B cell (primary cell): ENCODE measurements around the gene CEMIP2. TPM values are rescaled to one million over a fixed set of nuclear protein-coding genes. Genes with fewer than 3 reads are reported as not detected.

Source experiments
- ATAC-seq: fragments of 200-7000 bp; cut with Tn5 transposase; one replicate; pipeline ENCODE4 v1.10.0; 2021; ENCODE audit warnings: low read depth, mild to moderate bottlenecking, moderate number of reproducible peaks, moderate library complexity
- CTCF ChIA-PET: fragments of 350-600 bp; sonication (Branson Sonifier 250); formaldehyde crosslinking; loops from one replicate; lab custom pipeline; 2021; ENCODE audit warnings: antibody characterized with exemption, inconsistent platforms; lab: Charles Lee
- POLR2A ChIA-PET: fragments of 350-600 bp; sonication (Branson Sonifier 250); formaldehyde crosslinking; loops from one replicate; lab custom pipeline; 2021; ENCODE audit warnings: antibody characterized with exemption; lab: Charles Lee
- DNase-seq: peaks from one replicate; pipeline ENCODE4 v3.0.0; 2013
- H2AFZ ChIP-seq: 2 replicates; pipeline ENCODE4 v1.6.1; 2012; ENCODE audit warnings: mild to moderate bottlenecking, low read depth, low read length; ENCODE audit not compliant: insufficient read depth, poor library complexity, severe bottlenecking
- H3K27ac ChIP-seq, 2 donors: 1 replicate in 1 of 2; 2 replicates in 1 of 2; pipeline ENCODE4 v1.5.1; 2012 to 2013; ENCODE audit warnings: low read length in 2 of 2, mild to moderate bottlenecking in 2 of 2, moderate library complexity in 1 of 2
- H3K27me3 ChIP-seq, 4 experiments: fragments of 200-600 bp in 1 of 4; sonication (generic) in 1 of 4; replicated peaks in 1 of 4; 1 replicate in 2 of 4; 2 replicates in 2 of 4; pipeline versions ENCODE4 v1.6.1 to v1.7.0; 2013 to 2016; ENCODE audit warnings: low read length in 3 of 4, mild to moderate bottlenecking in 2 of 4, mixed read lengths in 1 of 4, moderate library complexity in 1 of 4; ENCODE audit not compliant: insufficient read depth in 4 of 4, control insufficient read depth in 3 of 4; ENCODE audit errors: control extremely low read depth in 1 of 4
- H3K36me3 ChIP-seq, 2 experiments: replicated peaks in 1 of 2; 1 replicate in 1 of 2; 2 replicates in 1 of 2; pipeline versions ENCODE4 v1.6.1 to v1.7.1; 2013; ENCODE audit warnings: low read length in 1 of 2; ENCODE audit not compliant: insufficient read depth in 2 of 2, control insufficient read depth in 1 of 2; ENCODE audit errors: control extremely low read depth in 1 of 2, extremely low read depth in 1 of 2
- H3K4me1 ChIP-seq, 2 donors: fragments of 200-600 bp in 1 of 2; sonication (generic) in 1 of 2; 1 replicate in 1 of 2; 2 replicates in 1 of 2; pipeline versions ENCODE4 v1.5.1 to v1.6.1; 2013 to 2017; ENCODE audit warnings: low read length in 2 of 2; ENCODE audit not compliant: control insufficient read depth in 2 of 2, insufficient read depth in 2 of 2
- H3K4me2 ChIP-seq: replicated peaks from 2 replicates; pipeline ENCODE3; 2012; ENCODE audit warnings: mild to moderate bottlenecking, low read depth, low read length; ENCODE audit not compliant: poor library complexity, severe bottlenecking
- H3K4me3 ChIP-seq, 5 experiments: fragments of 200-600 bp in 1 of 5; sonication (generic) in 1 of 5; 1 replicate in 3 of 5; 2 replicates in 2 of 5; pipeline versions ENCODE4 v1.5.1 to v1.7.0; 2011 to 2016; ENCODE audit warnings: low read length in 4 of 5, mild to moderate bottlenecking in 4 of 5, low read depth in 2 of 5, control low read depth in 1 of 5, moderate library complexity in 1 of 5; ENCODE audit not compliant: insufficient read depth in 1 of 5; ENCODE audit errors: control extremely low read depth in 1 of 5, extremely low read depth in 1 of 5
- H3K79me2 ChIP-seq: fragments of 200-600 bp; sonication (generic); one replicate; pipeline ENCODE4 v1.6.0; 2016; ENCODE audit warnings: low read length; ENCODE audit not compliant: control insufficient read depth, insufficient read depth
- H3K9ac ChIP-seq: fragments of 200-600 bp; sonication (generic); 2 replicates; pipeline ENCODE4 v1.6.1; 2017; ENCODE audit warnings: mild to moderate bottlenecking, low read length, moderate library complexity
- H3K9me3 ChIP-seq, 3 donors: one replicate each; pipeline versions ENCODE4 v1.6.1 to v1.7.1; 2013; ENCODE audit warnings: low read length in 2 of 3; ENCODE audit not compliant: control insufficient read depth in 2 of 3, insufficient read depth in 1 of 3; ENCODE audit errors: control extremely low read depth in 1 of 3
- H4K20me1 ChIP-seq: 2 replicates; pipeline ENCODE4 v1.6.0; 2012; ENCODE audit warnings: mild to moderate bottlenecking, low read length; ENCODE audit not compliant: insufficient read depth, control insufficient read depth, poor library complexity, severe bottlenecking
- H3K27ac Mint-ChIP-seq: one replicate; pipeline ENCODE4 v1.8.0; 2021; ENCODE audit warnings: mixed read lengths
- H3K27me3 Mint-ChIP-seq: one replicate; pipeline ENCODE4 v1.8.0; 2021; ENCODE audit warnings: mixed read lengths
- H3K4me1 Mint-ChIP-seq: one replicate; pipeline ENCODE4 v1.8.0; 2021; ENCODE audit warnings: mixed read lengths
- H3K4me3 Mint-ChIP-seq: one replicate; pipeline ENCODE4 v1.8.0; 2021; ENCODE audit warnings: mixed read lengths
- H3K9me3 Mint-ChIP-seq: one replicate; pipeline ENCODE4 v1.8.0; 2022; ENCODE audit warnings: mixed read lengths; ENCODE audit not compliant: insufficient read depth
- CTCF ChIP-seq: fragments of 200-600 bp; IDR thresholded peaks from one replicate; pipeline ENCODE4 v1.8.0; 2022; ENCODE audit warnings: antibody characterized with exemption, mild to moderate bottlenecking
- EZH2 ChIP-seq: IDR thresholded peaks from 2 replicates; pipeline ENCODE4 v1.6.1; 2012; ENCODE audit warnings: borderline replicate concordance, low read depth, mild to moderate bottlenecking, moderate library complexity, low read length; ENCODE audit not compliant: insufficient read depth, poor library complexity, severe bottlenecking
- WGBS: methylation state at CpG from one replicate; pipeline ENCODE4 v1.1.5; 2013; ENCODE audit warnings: missing lambda C conversion rate; ENCODE audit not compliant: insufficient coverage; 5-methylcytosine and 5-hydroxymethylcytosine counted together
- intact Hi-C: fragments of 100-400 bp; cut with micrococcal nuclease; formaldehyde crosslinking; loops from one replicate; pipeline ENCODE4 v1.10.0; 2022
- polyA plus RNA-seq: library from polyadenylated mRNA; depleted of rRNA; stranded (reverse); fragments of >200 nt; gene quantifications from 2 replicates; pipeline ENCODE4 v1.2.3, GENCODE V29; 2012
- total RNA-seq, 2 donors: library from RNA; stranded (reverse); fragments of 120-200 nt in 1 of 2; gene quantifications; 1 replicate in 1 of 2; 2 replicates in 1 of 2; pipeline versions ENCODE4 v1.2.3 to v1.2.4, GENCODE V29; 2013 to 2022

Gene CEMIP2
- total and polyA plus RNA-seq, 2 donors (not counting 1 experiment from before 2014, with no cell fraction given) = 35.4 to 90.6 TPM

GRCh38 chr9:71760901-71761300 is 7.4 kb downstream of the CEMIP2 start:
- Histone ChIP-seq H3K27me3 (no peaks in the 10 kb centered on the region), H3K36me3 (peaks cover 4 to 8% of the 10 kb centered on the region in 2 experiments), H3K9me3 (no peaks in the 10 kb centered on the region), H3K9ac (no peak overlapping the region), H3K4me1 (peaks cover 48 to 66% of the 10 kb centered on the region in 2 donors), H3K79me2 (peaks cover 97% of the 10 kb centered on the region), H3K27ac (no peak overlapping the region), H4K20me1 (peaks cover 80% of the 10 kb centered on the region), H3K4me2 (peak overlapping the region; percentile 18), H3K4me3 (no peak overlapping the region), H2AFZ (no peak overlapping the region)
- Mint-ChIP-seq H3K4me3 (no peak overlapping the region), H3K27ac (no peak overlapping the region), H3K27me3 (no peaks in the 10 kb centered on the region), H3K9me3 (no peaks in the 10 kb centered on the region), H3K4me1 (peaks cover 78% of the 10 kb centered on the region)
- intact Hi-C loops = no loop called here
- TF ChIP-seq EZH2 (no peak), CTCF (no peak)
- no peak for ATAC-seq
- DNase-seq = no peak
- WGBS = 95% methylated on average over 5 of the region's 5 CpGs
- ChIA-PET POLR2A (no interaction called here), CTCF (interaction anchor here (0.9 to 2.5 kb wide), 9 partner anchors 8 to 278 kb away, joined by 3 to 10 read pairs (median 6); partner anchors contain the start of gene CEMIP2)

- no peak overlapping the region for H3K4me3 ChIP-seq
- Mint-ChIP-seq H3K9me3 (no peaks in the 10 kb centered on the region), H3K27me3 (no peaks in the 10 kb centered on the region), H3K27ac (no peak overlapping the region), H3K4me3 (no peak overlapping the region), H3K4me1 (peaks cover 67% of the 10 kb centered on the region)
- intact Hi-C loops = no loop called here
- CTCF ChIA-PET = interaction anchor here (1.6 kb wide), 1 partner anchor 12 kb away, joined by 3 read pairs; no protein-coding TSS in a partner anchor
- peaks cover 92% of the 10 kb centered on the region for H3K79me2 ChIP-seq
- DNase-seq (no peak), ATAC-seq (no peak)
- peaks cover 4 to 8% of the 10 kb centered on the region in 2 experiments for H3K36me3 ChIP-seq
- no peaks in the 10 kb centered on the region for H3K9me3 ChIP-seq
- H3K27ac ChIP-seq = no peak overlapping the region
- H4K20me1 ChIP-seq = peaks cover 69% of the 10 kb centered on the region
- no peaks in the 10 kb centered on the region for H3K27me3 ChIP-seq
- H3K4me1 ChIP-seq = peaks cover 29 to 45% of the 10 kb centered on the region in 2 donors
- no peak overlapping the region for H2AFZ ChIP-seq
- WGBS = no CpG with 5 or more reads among the region's 2 CpGs
- H3K4me2 ChIP-seq = no peak overlapping the region
- POLR2A ChIA-PET = no interaction called here
- no peak overlapping the region for H3K9ac ChIP-seq
- TF ChIP-seq EZH2 (no peak), CTCF (no peak)
Measured at GRCh38 chr9:71758785-71759184, 9.5 kb downstream of the CEMIP2 start.
